Neuronal stem cell (in vitro differentiated cells): ENCODE data around the gene LRP10. TPM values are rescaled to one million over a fixed set of nuclear protein-coding genes. Genes with fewer than 3 reads are reported as not detected.

Experiments used
- DNase-seq: peaks from one replicate; pipeline ENCODE4 v3.0.0-alpha.2; 2013; ENCODE audit warnings: low spot score
- H2AFZ ChIP-seq: one replicate; pipeline ENCODE4 v1.6.1; 2013; ENCODE audit warnings: mild to moderate bottlenecking, low read length, inconsistent platforms
- H2AK5ac ChIP-seq: 2 replicates; pipeline ENCODE4 v1.6.1; 2013; ENCODE audit warnings: low read depth, mild to moderate bottlenecking, inconsistent platforms, low read length, moderate library complexity, mixed read lengths
- H2BK120ac ChIP-seq: 2 replicates; pipeline ENCODE4 v1.6.1; 2013; ENCODE audit warnings: low read depth, mild to moderate bottlenecking, inconsistent platforms, low read length, moderate library complexity, mixed read lengths
- H2BK12ac ChIP-seq: one replicate; pipeline ENCODE4 v1.6.1; 2013; ENCODE audit warnings: low read length, inconsistent platforms
- H2BK15ac ChIP-seq: 2 replicates; pipeline ENCODE4 v1.6.1; 2013; ENCODE audit warnings: mild to moderate bottlenecking, low read length, inconsistent platforms, mixed read lengths
- H2BK5ac ChIP-seq: one replicate; pipeline ENCODE4 v1.6.1; 2013; ENCODE audit warnings: inconsistent platforms, mild to moderate bottlenecking, low read length, moderate library complexity
- H3K14ac ChIP-seq: one replicate; pipeline ENCODE4 v1.6.1; 2013; ENCODE audit warnings: low read length, inconsistent platforms
- H3K18ac ChIP-seq: 2 replicates; pipeline ENCODE4 v1.6.1; 2013; ENCODE audit warnings: low read length, inconsistent platforms
- H3K23ac ChIP-seq: 2 replicates; pipeline ENCODE4 v1.6.1; 2013; ENCODE audit warnings: low read depth, mild to moderate bottlenecking, mixed read lengths, low read length, inconsistent platforms; ENCODE audit not compliant: poor library complexity
- H3K27ac ChIP-seq: replicated peaks from 3 replicates; pipeline ENCODE4 v1.5.1; 2013; ENCODE audit warnings: low read length, inconsistent platforms
- H3K27me3 ChIP-seq, 3 experiments: 2 replicates each; pipeline ENCODE4 v1.6.1; 2013; ENCODE audit warnings: low read length in 3 of 3, mild to moderate bottlenecking in 2 of 3, inconsistent platforms in 1 of 3, low read depth in 1 of 3, mixed read lengths in 1 of 3, moderate library complexity in 1 of 3; ENCODE audit not compliant: control insufficient read depth in 3 of 3, insufficient read depth in 3 of 3
- H3K36me3 ChIP-seq, 2 donors: replicated peaks in 1 of 2; 2 replicates each; pipeline ENCODE4 v1.6.1; 2013; ENCODE audit warnings: low read length in 2 of 2; ENCODE audit not compliant: control insufficient read depth in 2 of 2, insufficient read depth in 2 of 2
- H3K4ac ChIP-seq: 2 replicates; pipeline ENCODE4 v1.6.1; 2013; ENCODE audit warnings: inconsistent platforms, mild to moderate bottlenecking, low read length, moderate library complexity
- H3K4me1 ChIP-seq, 2 donors: 1 replicate in 1 of 2; 2 replicates in 1 of 2; pipeline ENCODE4 v1.6.1; 2013; ENCODE audit warnings: low read length in 2 of 2, low read depth in 1 of 2; ENCODE audit not compliant: control insufficient read depth in 2 of 2, insufficient read depth in 1 of 2
- H3K4me2 ChIP-seq: one replicate; pipeline ENCODE4 v1.6.1; 2013; ENCODE audit warnings: mild to moderate bottlenecking, low read length, inconsistent platforms; ENCODE audit not compliant: insufficient read depth, poor library complexity, severe bottlenecking
- H3K4me3 ChIP-seq, 2 donors: 2 replicates each; pipeline ENCODE4 v1.5.1; 2013; ENCODE audit warnings: low read length in 2 of 2, mild to moderate bottlenecking in 2 of 2, inconsistent platforms in 1 of 2, moderate library complexity in 1 of 2
- H3K79me1 ChIP-seq: one replicate; pipeline ENCODE4 v1.6.1; 2013; ENCODE audit warnings: low read depth, mild to moderate bottlenecking, inconsistent platforms, low read length, moderate library complexity
- H3K9ac ChIP-seq: one replicate; pipeline ENCODE4 v1.6.1; 2013; ENCODE audit warnings: mild to moderate bottlenecking, low read depth, low read length, inconsistent platforms; ENCODE audit not compliant: poor library complexity
- H3K9me3 ChIP-seq, 2 donors: replicated peaks in 1 of 2; 2 replicates each; pipeline versions ENCODE3 to v1.6.1; 2013; ENCODE audit warnings: low read length in 2 of 2, mild to moderate bottlenecking in 2 of 2, inconsistent platforms in 1 of 2, low read depth in 1 of 2, mixed read lengths in 1 of 2, moderate library complexity in 1 of 2; ENCODE audit not compliant: control insufficient read depth in 2 of 2, insufficient read depth in 1 of 2
- H4K8ac ChIP-seq: one replicate; pipeline ENCODE4 v1.6.1; 2013; ENCODE audit warnings: low read depth, mild to moderate bottlenecking, inconsistent platforms, low read length, moderate library complexity
- H4K91ac ChIP-seq: one replicate; pipeline ENCODE4 v1.6.1; 2013; ENCODE audit warnings: low read length, low read depth, mild to moderate bottlenecking, inconsistent platforms; ENCODE audit not compliant: poor library complexity
- WGBS, 2 donors: extraction: QIAGEN DNeasy Blood & Tissue Kit; methylation state at CpG; one replicate each; pipeline ENCODE4 v1.1.7; 2013; ENCODE audit warnings: missing lambda C conversion rate in 2 of 2, mixed read lengths in 1 of 2; ENCODE audit not compliant: insufficient read length in 2 of 2, insufficient replicate concordance in 1 of 2; ENCODE audit errors: extremely low coverage in 2 of 2; 5-methylcytosine and 5-hydroxymethylcytosine counted together
- small RNA-seq: library from polyadenylated mRNA; stranded (forward); fragments of <200 nt; extraction: miRNeasy Mini kit (QIAGEN cat#:217004); gene quantifications from one replicate; pipeline ENCODE3, GENCODE V24; 2013; ENCODE audit not compliant: insufficient read depth

Gene LRP10

DNA sequence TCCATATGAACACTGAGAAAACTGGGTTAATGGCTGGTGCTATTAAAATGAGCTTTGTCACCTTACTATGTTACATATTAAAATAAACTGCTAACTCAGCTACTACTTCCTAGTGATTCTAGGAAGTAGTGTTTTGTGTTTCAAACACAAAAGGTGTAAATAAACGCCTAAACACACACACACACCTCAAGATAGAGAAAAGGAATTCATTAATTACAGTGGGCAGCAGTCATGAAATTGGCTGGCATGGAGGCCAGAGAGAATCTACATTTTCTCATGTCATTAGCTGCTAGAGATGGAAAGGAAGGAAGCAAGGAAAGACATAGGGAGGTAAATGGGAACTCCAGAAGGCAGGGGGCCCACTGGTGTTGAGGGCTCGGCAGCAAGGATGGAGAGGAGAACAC is 58.4 kb downstream of the LRP10 start:
- no peak overlapping the region for H2AK5ac ChIP-seq
- H4K91ac ChIP-seq: no peak overlapping the region
- H3K27ac ChIP-seq: peak overlapping the region; percentile 69
- H3K36me3 ChIP-seq: peaks cover 14 to 35% of the 10 kb centered on the region in 2 donors
- no peak overlapping the region for H2BK5ac ChIP-seq
- H3K9ac ChIP-seq: peak overlapping the region; percentile 75
- no CpG with 5 or more reads among the region's 2 CpGs for WGBS, 2 donors
- peak overlapping the region; percentile 85 for H2AFZ ChIP-seq
- H3K27me3 ChIP-seq: no peaks in the 10 kb centered on the region
- no peaks in the 10 kb centered on the region for H3K9me3 ChIP-seq
- H3K4me3 ChIP-seq: peak overlapping the region; percentile 79 to 99
- peak; percentile 51 for DNase-seq
- peak overlapping the region; percentile 61 for H3K18ac ChIP-seq
- no peak overlapping the region for H3K23ac ChIP-seq
- peak overlapping the region; percentile 46 for H2BK15ac ChIP-seq
- no peaks in the 10 kb centered on the region for H3K79me1 ChIP-seq
- H2BK12ac ChIP-seq: no peak overlapping the region
- H3K4ac ChIP-seq: no peak overlapping the region
- H3K4me2 ChIP-seq: peak overlapping the region; percentile 73
- H3K14ac ChIP-seq: no peak overlapping the region
- no peak overlapping the region for H4K8ac ChIP-seq
- H2BK120ac ChIP-seq: no peak overlapping the region
- H3K4me1 ChIP-seq: peaks cover 5 to 6% of the 10 kb centered on the region in 2 donors

Small RNA genes within 50 kb of the gene (small RNA-seq; reads per million reads assigned to genes)
- gene RF00019: not detected
